SHP77 treated with DMSO at 0.1 percent for 48 hours (cell line): ENCODE results near the gene KCNN4.
"Not testable (repeated sequence)": the region's sequence is repeated elsewhere in the genome, so short reads cannot be mapped to it uniquely, and the experiment has no call there.

Experiments used
- DNase-seq: peaks from one replicate; lab custom pipeline; 2025; lab: John Stamatoyannopoulos, UW

KCNN4 gene

GRCh38 chr19:43798546-43799409 is 18.0 kb upstream of the KCNN4 start:
- DNase-seq, result no peak

- DNase-seq, result no peak
These were observed 17.3 kb upstream of the KCNN4 start for GRCh38 chr19:43798026-43798545.

GRCh38 chr19:43797556-43797955 is 16.8 kb upstream of the KCNN4 start:
- no peak for DNase-seq

- no peak for DNase-seq
These were observed 16.3 kb upstream of the KCNN4 start for GRCh38 chr19:43797118-43797517.

- no peak for DNase-seq
These were observed 9.8 kb upstream of the KCNN4 start for GRCh38 chr19:43790587-43790986.

GRCh38 chr19:43789029-43789428 is 8.3 kb upstream of the KCNN4 start:
- no peak for DNase-seq

GRCh38 chr19:43786665-43787064 is 5.9 kb upstream of the KCNN4 start:
- no peak for DNase-seq

GRCh38 chr19:43784981-43785808 is 4.4 kb upstream of the KCNN4 start:
- DNase-seq, result peak; percentile 21

GRCh38 chr19:43784241-43784980 is 3.6 kb upstream of the KCNN4 start:
- DNase-seq, result no peak

- DNase-seq, result no peak
These were observed 2.9 kb upstream of the KCNN4 start for GRCh38 chr19:43783636-43784035.

- DNase-seq, result no peak
These were observed 2.0 kb upstream of the KCNN4 start for GRCh38 chr19:43782689-43783231.

- no peak for DNase-seq
These were observed 1.5 kb upstream of the KCNN4 start for GRCh38 chr19:43782311-43782660.

GRCh38 chr19:43781630-43782310 is 997 bp upstream of the KCNN4 start:
- no peak for DNase-seq

- no peak for DNase-seq
These were observed 953 bp downstream of the KCNN4 start for GRCh38 chr19:43779820-43780219.

GRCh38 chr19:43779147-43779819 is 1.5 kb downstream of the KCNN4 start:
- DNase-seq, result no peak

GRCh38 chr19:43778651-43779050 is 2.1 kb downstream of the KCNN4 start:
- DNase-seq, result peak; percentile 53

- no peak for DNase-seq
These were observed 3.5 kb downstream of the KCNN4 start for GRCh38 chr19:43777163-43777695.

- DNase-seq, result no peak
These were observed 4.5 kb downstream of the KCNN4 start for GRCh38 chr19:43776286-43776685.

- no peak for DNase-seq
These were observed 5.4 kb downstream of the KCNN4 start for GRCh38 chr19:43775299-43775890.

GRCh38 chr19:43774940-43775258 is 5.9 kb downstream of the KCNN4 start:
- DNase-seq, result not testable (repeated sequence)
